ENCODE measurements around the gene RNF224. TPM values are rescaled to one million over a fixed set of nuclear protein-coding genes. Genes with fewer than 3 reads are reported as not detected.

RNF224 gene
- total and polyA plus RNA-seq, 2 of the 13 experiments (the other 11 are each of a cell fraction or from before 2014, with no cell fraction given): 0.09 TPM; not detected in 1

- ATAC-seq (no peak), DNase-seq (ENCODE audit: low spot score) (no peak), FAIRE-seq (no peak)
- Histone ChIP-seq H3K4me1 (ENCODE audit: insufficient read depth, low read length) (peaks cover 28% of the 10 kb centered on the region), H4K20me1 (ENCODE audit: insufficient read depth, low read length) (no peaks in the 10 kb centered on the region), H3K9ac (ENCODE audit: insufficient read depth, low read depth, low read length) (peak overlapping the region; percentile 87), H3K27me3 (ENCODE audit: control insufficient read depth in 1 of 2, insufficient read depth in 2 of 2, low read length in 2 of 2) (no peaks in the 10 kb centered on the region), H3K27ac (ENCODE audit: extremely low read length, insufficient read depth, low read length) (no peak overlapping the region), H3K79me2 (ENCODE audit: insufficient read depth, low read length) (peaks cover 26% of the 10 kb centered on the region), H3K36me3 (replicated peaks in 1 of 2; ENCODE audit: control insufficient read depth in 1 of 2, insufficient read depth in 2 of 2, low read length in 2 of 2) (peaks cover 26 to 41% of the 10 kb centered on the region in 2 experiments; a peak in 3 of 5 replicates), H3K4me2 (ENCODE audit: low read depth, low read length) (peak overlapping the region; percentile 90), H3K4me3 (replicated peaks in 1 of 3; ENCODE audit: insufficient read depth in 1 of 3, low read depth in 2 of 3, low read length in 3 of 3) (peak overlapping the region; percentile 84 to 99 (median 97)), H3K9me3 (ENCODE audit: low read length) (no peaks in the 10 kb centered on the region), H2AFZ (ENCODE audit: low read length) (no peak overlapping the region)
- ChIA-PET CTCF (ENCODE audit: low intra/inter-chr PET ratio, low total read pairs) (interaction anchor here (2.6 kb wide), 1 partner anchor 48 kb away, joined by 19 read pairs; no protein-coding TSS in a partner anchor), POLR2A (interaction anchor here (2.1 to 3.8 kb wide), 4 partner anchors 11 to 57 kb away, joined by 12 to 52 read pairs (median 36); partner anchors contain the start of gene TPRN)
- intact Hi-C loops (cut with micrococcal nuclease; ENCODE audit: unreplicated experiment) (no loop called here), in situ Hi-C loops (cut with HindIII; ENCODE audit: extremely low pct_ligation_motif_present, low pct_unique_long_range_greater_than_20kb) (loop anchor here (5.0 kb wide), 1 partner anchor 40 kb away; the partner anchor contains the start of genes CYSRT1 and RNF224)
- BruUV-seq (replicated peaks): no TSS peak
- WGBS (ENCODE audit: low lambda C conversion rate): 65% methylated on average over 11 of the region's 15 CpGs
- TF ChIP-seq ZBTB2 (CRISPR knock-in tag; IDR thresholded peaks at IDR 0.05; ENCODE audit: low read depth): no peak
- TF ChIP-seq SALL2 (CRISPR knock-in tag; IDR thresholded peaks at IDR 0.05): no peak
- TF ChIP-seq IRF9 (CRISPR knock-in tag; IDR thresholded peaks at IDR 0.05; ENCODE audit: borderline replicate concordance): no peak
- no peak for TF ChIP-seq ZNF597 (CRISPR knock-in tag; IDR thresholded peaks at IDR 0.05)
- TF ChIP-seq TIGD3 (CRISPR knock-in tag; IDR thresholded peaks at IDR 0.05; ENCODE audit: borderline replicate concordance): no peak
- TF ChIP-seq THAP7 (CRISPR knock-in tag; IDR thresholded peaks at IDR 0.05): no peak
- TF ChIP-seq ZFP41 (CRISPR knock-in tag; IDR thresholded peaks at IDR 0.05; ENCODE audit: borderline replicate concordance): no peak
- TF ChIP-seq MXI1 (IDR thresholded peaks at IDR 0.05; ENCODE audit: borderline replicate concordance, low read depth, low read length): no peak
- TF ChIP-seq POLR2A (IDR thresholded peaks at IDR 0.05; ENCODE audit: insufficient read depth in 1 of 2, low read depth in 2 of 2, low read length in 2 of 2): no peak
- no peak for TF ChIP-seq ZNF605 (CRISPR knock-in tag; IDR thresholded peaks at IDR 0.05)
- no peak for TF ChIP-seq ZNF773 (CRISPR knock-in tag; IDR thresholded peaks at IDR 0.05; ENCODE audit: borderline replicate concordance)
- no peak for TF ChIP-seq ISX (CRISPR knock-in tag; conservative IDR thresholded peaks at IDR 0.05)
- TF ChIP-seq HNF1A (IDR thresholded peaks at IDR 0.05; ENCODE audit: low read depth): no peak
- TF ChIP-seq HNF1A (CRISPR knock-in tag; IDR thresholded peaks at IDR 0.05; ENCODE audit: borderline replicate concordance): no peak
Measured at GRCh38 chr9:137187386-137187785, 39.9 kb upstream of the RNF224 start.
